ENCODE results near the gene GALNT10. TPM values are rescaled to one million over a fixed set of nuclear protein-coding genes. Genes with fewer than 3 reads are reported as not detected.

The GALNT10 gene
- total RNA-seq, 1 donor from 2014 or later = 5.7 TPM

- FAIRE-seq (no peak), DNase-seq (ENCODE audit: low spot score in 2 of 2) (no peak)
Observed at GRCh38 chr5:154456540-154456939, 266.0 kb downstream of the GALNT10 start.

GRCh38 chr5:154459015-154459414, 268.5 kb downstream of the GALNT10 start:
- FAIRE-seq (no peak), DNase-seq (ENCODE audit: low spot score in 2 of 2) (no peak)

- FAIRE-seq (no peak), DNase-seq (ENCODE audit: low spot score in 2 of 2) (no peak)
Observed at GRCh38 chr5:154460172-154460571, 269.6 kb downstream of the GALNT10 start.

GRCh38 chr5:154461531-154461930, 271.0 kb downstream of the GALNT10 start:
- FAIRE-seq (no peak), DNase-seq (ENCODE audit: low spot score in 2 of 2) (no peak)

- DNase-seq (ENCODE audit: low spot score in 2 of 2) (no peak), FAIRE-seq (no peak)
Observed at GRCh38 chr5:154464438-154464837, 273.9 kb downstream of the GALNT10 start.

- DNase-seq (ENCODE audit: low spot score in 2 of 2) (no peak), FAIRE-seq (no peak)
Observed at GRCh38 chr5:154465169-154465568, 274.6 kb downstream of the GALNT10 start.

- no peak for DNase-seq (ENCODE audit: low spot score in 2 of 2)
- FAIRE-seq = no peak
Observed at GRCh38 chr5:154466147-154466546, 275.6 kb downstream of the GALNT10 start.

GRCh38 chr5:154466671-154467070, 276.1 kb downstream of the GALNT10 start:
- DNase-seq (ENCODE audit: low spot score in 2 of 2) (no peak), FAIRE-seq (no peak)

GRCh38 chr5:154467655-154468354, 277.3 kb downstream of the GALNT10 start:
- peak in 1 of 2 donors; percentile 81 for DNase-seq (ENCODE audit: low spot score in 2 of 2)
- no peak for FAIRE-seq

- no peak for DNase-seq (ENCODE audit: low spot score in 2 of 2)
- no peak for FAIRE-seq
Observed at GRCh38 chr5:154470137-154470536, 279.6 kb downstream of the GALNT10 start.

Small RNA genes within 50 kb of the gene (small RNA-seq; reads per million reads assigned to genes)
- gene MIR1294 = 0.33 reads per million, percentile 18 among the genes with 10 or more reads in this experiment
- not detected for gene RN7SL655P

Other genes starting within 250 kb of the GALNT10 start
- gene FAM114A2, start 151.8 kb upstream of the GALNT10 start, total RNA-seq = 21.2 TPM
- 163 TPM for gene MFAP3, start 151.8 kb upstream of the GALNT10 start, total RNA-seq